Measurements from ENCODE around the gene GPR39.

DNA sequence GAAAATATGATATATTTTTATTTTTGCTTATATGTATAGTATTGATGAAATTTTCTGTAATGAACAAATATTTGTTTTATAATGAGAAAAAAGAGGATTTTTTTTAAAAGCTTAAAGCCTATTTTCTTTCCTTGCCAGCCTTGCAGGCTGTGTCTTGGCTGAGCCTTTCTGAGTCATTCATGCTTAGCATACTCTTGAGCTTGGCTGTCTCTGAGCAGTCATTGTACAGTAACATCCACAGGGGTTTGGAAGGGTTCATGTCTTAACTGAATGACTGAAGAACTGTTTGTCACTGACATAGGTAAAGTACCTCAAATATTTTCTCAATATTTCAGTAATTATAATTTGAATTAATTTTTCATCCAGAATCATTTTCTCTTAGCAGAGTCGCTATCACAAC is 49.3 kb downstream of the GPR39 start:
- TF ChIP-seq, protein P1, sequence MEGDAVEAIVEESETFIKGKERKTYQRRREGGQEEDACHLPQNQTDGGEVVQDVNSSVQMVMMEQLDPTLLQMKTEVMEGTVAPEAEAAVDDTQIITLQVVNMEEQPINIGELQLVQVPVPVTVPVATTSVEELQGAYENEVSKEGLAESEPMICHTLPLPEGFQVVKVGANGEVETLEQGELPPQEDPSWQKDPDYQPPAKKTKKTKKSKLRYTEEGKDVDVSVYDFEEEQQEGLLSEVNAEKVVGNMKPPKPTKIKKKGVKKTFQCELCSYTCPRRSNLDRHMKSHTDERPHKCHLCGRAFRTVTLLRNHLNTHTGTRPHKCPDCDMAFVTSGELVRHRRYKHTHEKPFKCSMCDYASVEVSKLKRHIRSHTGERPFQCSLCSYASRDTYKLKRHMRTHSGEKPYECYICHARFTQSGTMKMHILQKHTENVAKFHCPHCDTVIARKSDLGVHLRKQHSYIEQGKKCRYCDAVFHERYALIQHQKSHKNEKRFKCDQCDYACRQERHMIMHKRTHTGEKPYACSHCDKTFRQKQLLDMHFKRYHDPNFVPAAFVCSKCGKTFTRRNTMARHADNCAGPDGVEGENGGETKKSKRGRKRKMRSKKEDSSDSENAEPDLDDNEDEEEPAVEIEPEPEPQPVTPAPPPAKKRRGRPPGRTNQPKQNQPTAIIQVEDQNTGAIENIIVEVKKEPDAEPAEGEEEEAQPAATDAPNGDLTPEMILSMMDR (IDR thresholded peaks at IDR 0.05): no peak
- TF ChIP-seq EP300 (IDR thresholded peaks at IDR 0.05) (no peak), POLR2A (IDR thresholded peaks at IDR 0.05) (no peak)
